ENCODE measurements around the gene BCR. TPM values are rescaled to one million over a fixed set of nuclear protein-coding genes. Genes with fewer than 3 reads are reported as not detected.

The BCR gene
- total RNA-seq, 2 donors from 2014 or later: 27.0 to 41.3 TPM

DNA sequence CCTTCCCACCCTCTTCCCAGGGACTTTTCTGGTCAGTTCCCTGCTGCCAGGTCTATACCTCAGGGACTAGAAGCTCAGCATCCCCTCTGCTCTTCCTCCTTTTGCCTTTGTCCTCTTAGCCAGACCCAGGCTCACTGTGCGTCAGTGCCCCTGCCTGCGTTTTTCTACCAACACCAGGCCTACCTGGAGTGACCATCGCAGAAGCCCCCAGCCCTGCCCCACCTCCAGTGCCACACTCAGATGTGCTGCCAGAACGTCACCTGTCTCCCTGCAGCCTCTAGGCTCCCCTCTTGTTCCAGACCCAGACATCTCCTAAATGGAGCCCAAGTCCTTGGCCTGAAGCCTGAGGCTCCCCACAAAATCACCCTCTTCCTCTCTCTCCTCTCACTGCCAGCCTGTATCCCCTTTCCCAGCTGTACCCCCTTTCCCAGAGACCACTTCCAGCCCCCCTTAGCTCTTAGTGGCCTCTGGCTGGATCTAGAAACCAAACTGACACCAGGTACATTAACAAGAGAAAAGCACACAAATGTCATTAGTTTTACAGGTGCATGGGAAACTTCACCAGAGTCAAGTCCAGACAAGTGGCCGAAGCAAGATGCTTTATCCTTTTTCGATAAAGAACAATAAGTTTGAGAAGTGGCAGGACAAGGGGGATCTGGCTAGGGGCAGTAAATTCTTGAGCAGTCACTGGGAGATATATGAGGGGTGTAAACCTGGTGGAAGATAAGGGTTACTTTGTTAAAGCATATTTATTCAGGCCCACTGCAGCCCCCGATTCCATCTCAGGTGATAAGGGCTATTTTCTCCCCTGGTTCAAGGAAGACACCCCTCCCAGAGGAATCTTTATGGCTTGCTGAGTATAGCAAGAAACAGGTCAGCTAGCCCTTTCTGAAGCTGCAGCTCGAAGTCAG lies 61.5 kb downstream of the BCR start:
- Histone ChIP-seq H3K36me3 (no peaks in the 10 kb centered on the region), H3K4me1 (peaks cover 0 to 19% of the 10 kb centered on the region in 2 donors), H3K27ac (no peak overlapping the region), H3K27me3 (no peaks in the 10 kb centered on the region), H3K4me3 (no peak overlapping the region), H3K9me3 (no peaks in the 10 kb centered on the region)
- TF ChIP-seq, protein P1, sequence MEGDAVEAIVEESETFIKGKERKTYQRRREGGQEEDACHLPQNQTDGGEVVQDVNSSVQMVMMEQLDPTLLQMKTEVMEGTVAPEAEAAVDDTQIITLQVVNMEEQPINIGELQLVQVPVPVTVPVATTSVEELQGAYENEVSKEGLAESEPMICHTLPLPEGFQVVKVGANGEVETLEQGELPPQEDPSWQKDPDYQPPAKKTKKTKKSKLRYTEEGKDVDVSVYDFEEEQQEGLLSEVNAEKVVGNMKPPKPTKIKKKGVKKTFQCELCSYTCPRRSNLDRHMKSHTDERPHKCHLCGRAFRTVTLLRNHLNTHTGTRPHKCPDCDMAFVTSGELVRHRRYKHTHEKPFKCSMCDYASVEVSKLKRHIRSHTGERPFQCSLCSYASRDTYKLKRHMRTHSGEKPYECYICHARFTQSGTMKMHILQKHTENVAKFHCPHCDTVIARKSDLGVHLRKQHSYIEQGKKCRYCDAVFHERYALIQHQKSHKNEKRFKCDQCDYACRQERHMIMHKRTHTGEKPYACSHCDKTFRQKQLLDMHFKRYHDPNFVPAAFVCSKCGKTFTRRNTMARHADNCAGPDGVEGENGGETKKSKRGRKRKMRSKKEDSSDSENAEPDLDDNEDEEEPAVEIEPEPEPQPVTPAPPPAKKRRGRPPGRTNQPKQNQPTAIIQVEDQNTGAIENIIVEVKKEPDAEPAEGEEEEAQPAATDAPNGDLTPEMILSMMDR (IDR thresholded peaks at IDR 0.05): no peak
- DNase-seq (ENCODE audit: low spot score): no peak

DNA sequence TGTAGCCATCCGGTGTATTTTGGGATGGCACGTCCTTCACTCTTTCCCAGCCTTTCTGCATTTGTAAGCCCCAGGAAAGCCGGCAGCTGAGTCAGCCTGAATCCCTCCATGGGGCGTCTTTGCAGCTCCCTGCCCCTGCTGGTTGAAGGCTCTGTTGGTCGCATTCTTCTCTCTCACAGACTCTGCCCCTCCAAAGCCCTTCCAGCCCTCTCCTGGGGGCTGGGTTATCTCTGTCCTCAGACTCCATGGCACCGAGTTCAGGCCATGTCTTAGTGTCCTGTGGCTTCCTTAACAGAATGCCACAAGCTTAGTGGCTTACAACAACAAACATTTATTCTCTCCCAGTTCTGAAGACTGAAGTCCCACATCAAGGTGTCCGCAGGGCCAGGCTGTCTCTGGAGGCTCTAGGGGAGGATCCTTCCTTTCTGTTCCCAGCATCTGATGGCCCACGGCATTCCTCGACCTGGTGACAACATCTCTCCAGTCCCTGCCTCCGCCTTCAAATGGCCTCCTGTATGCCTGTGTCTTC lies 62.2 kb downstream of the BCR start:
- Histone ChIP-seq H3K4me1 (peaks cover 0 to 11% of the 10 kb centered on the region in 2 donors), H3K36me3 (no peaks in the 10 kb centered on the region), H3K27me3 (no peaks in the 10 kb centered on the region), H3K9me3 (no peaks in the 10 kb centered on the region), H3K4me3 (no peak overlapping the region), H3K27ac (no peak overlapping the region)
- TF ChIP-seq, protein P1 (IDR thresholded peaks at IDR 0.05): no peak
- no peak for DNase-seq (ENCODE audit: low spot score)

DNA sequence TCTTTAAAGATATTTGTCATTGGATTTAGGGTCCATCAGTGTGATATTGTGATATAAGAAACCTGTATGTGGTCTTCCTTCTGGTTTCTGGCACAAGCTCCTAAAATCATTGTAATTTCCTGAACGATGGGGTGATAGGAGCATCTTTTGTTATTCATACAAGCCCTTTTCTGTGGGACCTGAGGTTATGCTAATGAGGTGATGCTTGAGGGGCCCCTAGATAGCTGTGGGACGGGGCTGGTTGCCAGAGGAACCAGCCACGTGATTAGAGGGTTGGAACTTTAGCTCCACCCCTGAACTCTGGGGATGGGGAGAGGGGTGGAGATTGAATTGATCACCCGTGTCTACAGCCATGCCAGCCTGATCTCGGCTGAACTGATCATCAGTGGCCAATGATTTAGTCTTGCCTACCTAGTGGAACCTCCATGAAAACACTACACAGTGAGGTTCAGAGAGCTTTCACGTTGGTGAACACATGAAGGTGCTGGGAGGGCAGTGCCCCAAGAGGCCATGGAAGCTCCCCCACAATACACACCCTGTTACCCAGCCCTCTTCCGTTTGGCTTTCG lies 62.8 kb downstream of the BCR start:
- no peaks in the 10 kb centered on the region for H3K36me3 ChIP-seq
- no peaks in the 10 kb centered on the region for H3K9me3 ChIP-seq
- no peaks in the 10 kb centered on the region for H3K27me3 ChIP-seq
- no peak overlapping the region for H3K4me3 ChIP-seq
- peaks cover 0 to 6% of the 10 kb centered on the region in 2 donors for H3K4me1 ChIP-seq
- TF ChIP-seq, protein P1 (IDR thresholded peaks at IDR 0.05): no peak
- no peak for DNase-seq (ENCODE audit: low spot score)
- H3K27ac ChIP-seq: no peak overlapping the region

DNA sequence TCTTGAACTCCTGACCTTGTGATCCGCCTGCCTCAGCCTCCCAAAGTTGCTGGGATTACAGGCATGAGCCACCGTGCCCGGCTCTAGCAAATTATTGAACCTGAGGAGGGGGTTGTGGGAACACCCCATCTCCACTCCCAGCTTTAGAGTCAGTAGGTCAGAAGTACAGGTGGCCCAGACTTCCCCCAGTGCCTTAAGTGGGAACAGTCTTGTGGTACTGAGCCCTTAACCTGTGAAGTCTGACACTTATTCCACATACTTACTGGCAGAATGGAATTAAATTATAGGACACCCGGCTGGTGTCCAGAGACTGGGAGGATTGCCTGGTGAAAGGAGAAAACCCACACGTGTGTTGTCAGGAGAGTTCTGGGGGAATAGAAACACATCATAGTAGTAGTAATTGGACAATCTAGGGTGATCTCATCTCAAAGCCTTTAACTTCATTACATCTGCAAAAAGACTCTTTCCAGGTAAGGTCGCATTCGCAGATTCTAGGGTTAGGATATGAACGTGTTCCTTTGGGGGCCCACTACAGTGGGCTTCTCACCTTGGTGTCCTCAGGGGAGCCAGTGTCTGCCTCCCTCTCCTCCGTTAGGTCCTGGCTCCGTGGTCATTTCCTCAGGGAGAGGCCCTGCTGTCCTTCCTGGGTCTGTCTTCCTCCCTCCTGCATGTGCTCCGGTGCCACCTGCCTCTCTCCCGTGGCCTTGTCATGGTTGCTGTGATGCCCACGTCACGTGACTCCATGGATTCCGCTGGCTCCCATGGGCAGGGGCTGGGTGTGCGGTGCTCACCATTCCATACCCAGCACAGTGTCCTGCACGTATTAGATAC lies 63.8 kb downstream of the BCR start:
- Histone ChIP-seq H3K36me3 (no peaks in the 10 kb centered on the region), H3K4me3 (no peak overlapping the region), H3K27ac (no peak overlapping the region), H3K4me1 (peaks cover 0 to 8% of the 10 kb centered on the region in 2 donors), H3K27me3 (no peaks in the 10 kb centered on the region), H3K9me3 (no peaks in the 10 kb centered on the region)
- TF ChIP-seq, protein P1 (IDR thresholded peaks at IDR 0.05): no peak
- no peak for DNase-seq (ENCODE audit: low spot score)

DNA sequence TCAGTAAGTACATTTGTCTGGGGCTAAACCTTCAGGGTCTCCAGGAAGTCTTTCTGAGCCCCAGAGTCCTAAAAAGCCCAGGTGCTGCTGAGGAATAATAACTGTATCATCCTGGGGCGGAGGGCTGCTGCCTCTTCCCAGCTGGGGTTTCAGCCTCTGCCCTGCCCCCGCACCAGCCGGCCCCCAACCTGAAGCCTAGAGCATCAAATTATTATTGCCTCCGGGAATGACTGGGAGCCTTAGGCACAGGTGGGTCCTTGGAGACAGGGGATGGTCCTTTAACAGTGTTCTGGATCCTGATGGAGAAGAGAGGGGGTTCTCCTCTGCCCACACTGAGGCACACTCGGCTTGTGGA lies 64.4 kb downstream of the BCR start:
- H3K27me3 ChIP-seq: no peaks in the 10 kb centered on the region
- TF ChIP-seq, protein P1 (IDR thresholded peaks at IDR 0.05): no peak
- no peaks in the 10 kb centered on the region for H3K36me3 ChIP-seq
- H3K27ac ChIP-seq: no peak overlapping the region
- peaks cover 0 to 8% of the 10 kb centered on the region in 2 donors for H3K4me1 ChIP-seq
- DNase-seq (ENCODE audit: low spot score): no peak
- H3K9me3 ChIP-seq: no peaks in the 10 kb centered on the region
- H3K4me3 ChIP-seq: no peak overlapping the region

Measured in right atrium auricular region (tissue), 2 donors.